ENCODE data around the gene GDAP1L1.

Gene GDAP1L1

DNA sequence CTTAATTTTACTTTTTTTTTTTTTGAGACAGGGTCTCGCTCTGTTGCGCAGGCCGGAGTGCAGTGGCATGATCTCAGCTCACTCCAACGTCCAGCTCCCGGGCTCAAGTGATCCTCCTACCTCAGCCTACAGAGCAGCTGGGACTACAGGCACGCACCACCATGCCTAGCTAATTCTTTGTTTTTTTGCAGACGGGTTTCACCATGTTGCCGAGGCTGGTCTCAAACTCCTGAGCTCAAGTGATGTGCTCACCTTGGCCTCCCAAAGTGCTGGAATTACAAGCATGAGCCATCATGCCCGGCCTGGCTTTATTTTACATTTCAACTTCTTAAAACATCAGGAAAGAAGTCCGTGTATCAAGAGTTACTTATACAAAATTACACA is 42.3 kb upstream of the GDAP1L1 start:
- no peak for DNase-seq (ENCODE audit: low read depth)
- no peak for TF ChIP-seq CTCF (IDR thresholded peaks at IDR 0.05; ENCODE audit: insufficient read depth, low read depth, low read length, missing control alignments)
- no peak overlapping the region for H3K4me3 ChIP-seq (ENCODE audit: low read length)

GRCh38 chr20:44206132-44206531 is 41.0 kb upstream of the GDAP1L1 start:
- no peak for TF ChIP-seq CTCF (IDR thresholded peaks at IDR 0.05; ENCODE audit: insufficient read depth, low read depth, low read length, missing control alignments)
- no peak overlapping the region for H3K4me3 ChIP-seq (ENCODE audit: low read length)
- DNase-seq (ENCODE audit: low read depth): no peak

- H3K4me3 ChIP-seq (ENCODE audit: low read length): no peak overlapping the region
- DNase-seq (ENCODE audit: low read depth): no peak
- no peak for TF ChIP-seq CTCF (IDR thresholded peaks at IDR 0.05; ENCODE audit: insufficient read depth, low read depth, low read length, missing control alignments)
Observed at GRCh38 chr20:44207126-44207723, 39.9 kb upstream of the GDAP1L1 start.

DNA sequence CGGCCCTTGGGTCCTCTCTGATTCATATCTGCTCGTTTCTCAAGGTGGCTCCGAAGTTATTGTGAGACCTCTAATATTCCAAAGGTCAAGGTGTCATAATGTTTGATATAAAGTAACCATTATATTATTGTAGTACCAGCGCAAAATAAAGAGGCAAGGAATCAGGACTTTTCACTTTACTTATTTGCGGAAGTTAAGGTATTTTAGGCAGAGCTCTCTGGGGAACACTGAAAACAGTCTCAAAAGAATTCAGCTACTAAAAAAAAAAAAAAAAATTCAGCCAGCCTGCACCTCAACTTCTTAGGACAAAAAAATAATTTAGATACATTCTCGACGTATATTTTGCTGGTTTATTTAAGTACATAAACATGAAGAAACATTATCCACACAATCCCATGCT is 38.9 kb upstream of the GDAP1L1 start:
- TF ChIP-seq CTCF (IDR thresholded peaks at IDR 0.05; ENCODE audit: insufficient read depth, low read depth, low read length, missing control alignments): no peak
- no peak for DNase-seq (ENCODE audit: low read depth)
- H3K4me3 ChIP-seq (ENCODE audit: low read length): peak overlapping the region; percentile 94

- peak overlapping the region; percentile 94 for H3K4me3 ChIP-seq (ENCODE audit: low read length)
- no peak for TF ChIP-seq CTCF (IDR thresholded peaks at IDR 0.05; ENCODE audit: insufficient read depth, low read depth, low read length, missing control alignments)
- DNase-seq (ENCODE audit: low read depth): no peak
Observed at GRCh38 chr20:44208770-44209169, 38.3 kb upstream of the GDAP1L1 start.

DNA sequence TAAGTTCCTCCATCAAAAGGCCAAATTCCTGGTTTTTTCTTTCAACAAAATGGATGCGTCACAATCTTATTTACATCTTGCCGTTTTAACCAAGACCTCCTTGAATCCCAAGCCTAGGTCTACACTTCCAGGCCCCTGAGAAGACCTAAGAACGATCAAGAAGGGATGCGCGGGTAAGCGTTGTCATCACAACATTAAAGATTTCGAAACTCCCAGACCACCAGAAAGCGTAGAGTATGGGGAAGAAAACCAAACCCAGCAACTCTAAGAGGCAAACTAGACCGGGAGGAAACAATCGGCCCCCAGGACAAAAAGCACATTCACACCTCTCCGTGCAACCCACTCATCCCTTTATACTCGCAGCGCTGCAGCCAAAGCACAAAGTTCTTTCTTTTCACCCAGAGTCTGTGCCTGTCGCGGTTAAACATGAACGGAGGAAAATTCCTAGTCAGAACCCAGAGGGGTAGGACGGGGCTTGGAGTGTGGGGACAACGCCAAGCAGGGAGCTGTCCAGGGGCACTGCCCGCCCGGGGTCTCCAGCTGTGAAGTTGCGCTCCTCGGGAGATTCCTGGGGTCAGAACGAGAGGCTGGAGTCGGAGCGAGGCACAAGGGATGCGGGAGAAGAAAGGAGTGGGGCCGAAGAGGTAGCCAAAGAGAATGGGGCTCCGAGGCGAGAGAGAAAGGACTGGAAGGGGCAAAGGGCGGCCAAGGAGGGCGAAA is 37.3 kb upstream of the GDAP1L1 start:
- TF ChIP-seq CTCF (IDR thresholded peaks at IDR 0.05; ENCODE audit: insufficient read depth, low read depth, low read length, missing control alignments): no peak
- no peak for DNase-seq (ENCODE audit: low read depth)
- peak overlapping the region; percentile 94 for H3K4me3 ChIP-seq (ENCODE audit: low read length)
